Measurements from ENCODE around the gene S100A4. TPM values are rescaled to one million over a fixed set of nuclear protein-coding genes. Genes with fewer than 3 reads are reported as not detected.
"Not testable (repeated sequence)": the region's sequence is repeated elsewhere in the genome, so short reads cannot be mapped to it uniquely, and the experiment has no call there.

S100A4 gene
- total RNA-seq, result 238 TPM
- polyA plus RNA-seq (ENCODE audit: insufficient read depth in 1 of 8, insufficient read length in 8 of 8, low replicate concordance in 1 of 8), result 100 to 1,000 TPM; 188 to 266 (median 208) TPM
- long read RNA-seq, donor 1, transcript S100A4-204 (3 exons, 600 nt), result major isoform, 55 of 65 reads
- long read RNA-seq, donor 1, partial matches to known transcripts, result 0 of 65 reads
- long read RNA-seq, donor 1, other reads (novel, unspliced or antisense), result 0 of 65 reads
- long read RNA-seq, donor 2, transcript S100A4-204 (3 exons, 600 nt), result major isoform, 21 of 26 reads
- long read RNA-seq, donor 2, partial matches to known transcripts, result 0 of 26 reads
- long read RNA-seq, donor 2, other reads (novel, unspliced or antisense), result 0 of 26 reads
- long read RNA-seq, donor 3, transcript S100A4-206 (2 exons, 755 nt), result minor isoform, 8 of 101 reads
- long read RNA-seq, donor 3, transcript S100A4-204 (3 exons, 600 nt), result major isoform, 89 of 101 reads
- long read RNA-seq, donor 3, partial matches to known transcripts, result 0 of 101 reads
- long read RNA-seq, donor 3, other reads (novel, unspliced or antisense), result 0 of 101 reads
- long read RNA-seq, donor 4, transcript S100A4-206 (2 exons, 755 nt), result minor isoform, 14 of 141 reads
- long read RNA-seq, donor 4, transcript S100A4-204 (3 exons, 600 nt), result major isoform, 121 of 141 reads
- long read RNA-seq, donor 4, partial matches to known transcripts, result 0 of 141 reads
- long read RNA-seq, donor 4, other reads (novel, unspliced or antisense), result 0 of 141 reads
- long read RNA-seq, donor 5, transcript S100A4-205 (3 exons, 537 nt), result minor isoform, 10 of 295 reads
- long read RNA-seq, donor 5, transcript S100A4-201 (4 exons, 566 nt), result minor isoform, 14 of 295 reads
- long read RNA-seq, donor 5, transcript S100A4-206 (2 exons, 755 nt), result minor isoform, 30 of 295 reads
- long read RNA-seq, donor 5, transcript S100A4-204 (3 exons, 600 nt), result major isoform, 212 of 295 reads
- long read RNA-seq, donor 5, partial matches to known transcripts, result 11 of 295 reads
- long read RNA-seq, donor 5, other reads (novel, unspliced or antisense), result 14 of 295 reads
- long read RNA-seq, donor 6, transcript S100A4-201 (4 exons, 566 nt), result minor isoform, 14 of 333 reads
- long read RNA-seq, donor 6, transcript S100A4-204 (3 exons, 600 nt), result major isoform, 282 of 333 reads
- long read RNA-seq, donor 6, transcript S100A4-206 (2 exons, 755 nt), result minor isoform, 21 of 333 reads
- long read RNA-seq, donor 6, transcript S100A4-205 (3 exons, 537 nt), result minor isoform, 7 of 333 reads
- long read RNA-seq, donor 6, partial matches to known transcripts, result 7 of 333 reads
- long read RNA-seq, donor 6, other reads (novel, unspliced or antisense), result 0 of 333 reads
- long read RNA-seq, donor 7, transcript S100A4-206 (2 exons, 755 nt), result minor isoform, 30 of 308 reads
- long read RNA-seq, donor 7, transcript S100A4-204 (3 exons, 600 nt), result major isoform, 234 of 308 reads
- long read RNA-seq, donor 7, transcript S100A4-205 (3 exons, 537 nt), result minor isoform, 8 of 308 reads
- long read RNA-seq, donor 7, transcript S100A4-201 (4 exons, 566 nt), result minor isoform, 12 of 308 reads
- long read RNA-seq, donor 7, partial matches to known transcripts, result 7 of 308 reads
- long read RNA-seq, donor 7, other reads (novel, unspliced or antisense), result 15 of 308 reads
- long read RNA-seq, donor 8, transcript S100A4-201 (4 exons, 566 nt), result minor isoform, 9 of 210 reads
- long read RNA-seq, donor 8, transcript S100A4-204 (3 exons, 600 nt), result major isoform, 154 of 210 reads
- long read RNA-seq, donor 8, transcript S100A4-206 (2 exons, 755 nt), result minor isoform, 21 of 210 reads
- long read RNA-seq, donor 8, partial matches to known transcripts, result 20 of 210 reads
- long read RNA-seq, donor 8, other reads (novel, unspliced or antisense), result 0 of 210 reads
- long read RNA-seq, donor 9, transcript S100A4-204 (3 exons, 600 nt), result major isoform, 156 of 216 reads
- long read RNA-seq, donor 9, transcript S100A4-206 (2 exons, 755 nt), result minor isoform, 15 of 216 reads
- long read RNA-seq, donor 9, transcript S100A4-201 (4 exons, 566 nt), result minor isoform, 10 of 216 reads
- long read RNA-seq, donor 9, partial matches to known transcripts, result 30 of 216 reads
- long read RNA-seq, donor 9, other reads (novel, unspliced or antisense), result 0 of 216 reads
- long read RNA-seq, donor 10, transcript S100A4-204 (3 exons, 600 nt), result major isoform, 206 of 258 reads
- long read RNA-seq, donor 10, transcript S100A4-201 (4 exons, 566 nt), result minor isoform, 8 of 258 reads
- long read RNA-seq, donor 10, transcript S100A4-206 (2 exons, 755 nt), result minor isoform, 27 of 258 reads
- long read RNA-seq, donor 10, partial matches to known transcripts, result 6 of 258 reads
- long read RNA-seq, donor 10, other reads (novel, unspliced or antisense), result 5 of 258 reads
- long read RNA-seq, donor 11, transcript S100A4-201 (4 exons, 566 nt), result minor isoform, 8 of 238 reads
- long read RNA-seq, donor 11, transcript S100A4-206 (2 exons, 755 nt), result minor isoform, 21 of 238 reads
- long read RNA-seq, donor 11, transcript S100A4-204 (3 exons, 600 nt), result major isoform, 183 of 238 reads
- long read RNA-seq, donor 11, transcript S100A4-205 (3 exons, 537 nt), result minor isoform, 8 of 238 reads
- long read RNA-seq, donor 11, partial matches to known transcripts, result 12 of 238 reads
- long read RNA-seq, donor 11, other reads (novel, unspliced or antisense), result 6 of 238 reads

GRCh38 chr1:153545067-153546055, at the start of gene S100A4:
Gene S100A4 (minus strand): TSS chr1:153545806. CDS start chr1:153544794, 1,012 bp downstream.
- H3K27ac ChIP-seq (ENCODE audit: low read length), result peak within 1 kb of the TSS; percentile 96
- H3K36me3 ChIP-seq (ENCODE audit: control insufficient read depth, insufficient read depth, low read length), result peaks cover 11% of the 10 kb centered on the region
- peaks cover 88% of the 10 kb centered on the region for H3K4me1 ChIP-seq (ENCODE audit: control insufficient read depth, insufficient read depth, low read length)
- peak; percentile 97 for DNase-seq
- H3K27me3 ChIP-seq (ENCODE audit: control insufficient read depth, insufficient read depth, low read length), result no peaks in the 10 kb centered on the region
- H3K4me3 ChIP-seq (ENCODE audit: low read length), result peak within 1 kb of the TSS; percentile 50
- WGBS (ENCODE audit: insufficient coverage), result 13% methylated on average over 14 of the region's 19 CpGs
- H3K9me3 ChIP-seq (replicated peaks; ENCODE audit: control insufficient read depth, low read depth, low read length), result no peaks in the 10 kb centered on the region

GRCh38 chr1:153592748-153593147, 47.1 kb upstream of the S100A4 start:
- no peak overlapping the region for H3K4me3 ChIP-seq (ENCODE audit: low read length)
- DNase-seq, result no peak
- H3K9me3 ChIP-seq (replicated peaks; ENCODE audit: control insufficient read depth, low read depth, low read length), result no peaks in the 10 kb centered on the region
- no CpG with 5 or more reads among the region's 4 CpGs for WGBS (ENCODE audit: insufficient coverage)
- H3K27ac ChIP-seq (ENCODE audit: low read length), result no peak overlapping the region
- no peaks in the 10 kb centered on the region for H3K27me3 ChIP-seq (ENCODE audit: control insufficient read depth, insufficient read depth, low read length)
- H3K4me1 ChIP-seq (ENCODE audit: control insufficient read depth, insufficient read depth, low read length), result no peaks in the 10 kb centered on the region
- no peaks in the 10 kb centered on the region for H3K36me3 ChIP-seq (ENCODE audit: control insufficient read depth, insufficient read depth, low read length)

GRCh38 chr1:153588482-153588881, 42.9 kb upstream of the S100A4 start:
- Histone ChIP-seq H3K36me3 (ENCODE audit: control insufficient read depth, insufficient read depth, low read length) (no peaks in the 10 kb centered on the region), H3K4me1 (ENCODE audit: control insufficient read depth, insufficient read depth, low read length) (no peaks in the 10 kb centered on the region), H3K27ac (ENCODE audit: low read length) (no peak overlapping the region), H3K4me3 (ENCODE audit: low read length) (no peak overlapping the region), H3K9me3 (replicated peaks; ENCODE audit: control insufficient read depth, low read depth, low read length) (no peaks in the 10 kb centered on the region), H3K27me3 (ENCODE audit: control insufficient read depth, insufficient read depth, low read length) (no peaks in the 10 kb centered on the region)
- DNase-seq, result no peak
- WGBS (ENCODE audit: insufficient coverage), result no CpG with 5 or more reads among the region's 2 CpGs

- not testable (repeated sequence) for H3K4me3 ChIP-seq (ENCODE audit: low read length); H3K4me1 ChIP-seq (ENCODE audit: control insufficient read depth, insufficient read depth, low read length); H3K27ac ChIP-seq (ENCODE audit: low read length); H3K36me3 ChIP-seq (ENCODE audit: control insufficient read depth, insufficient read depth, low read length); H3K27me3 ChIP-seq (ENCODE audit: control insufficient read depth, insufficient read depth, low read length); DNase-seq; H3K9me3 ChIP-seq (replicated peaks; ENCODE audit: control insufficient read depth, low read depth, low read length)
- 89% methylated on average over 7 of the region's 10 CpGs for WGBS (ENCODE audit: insufficient coverage)
These were observed 42.4 kb upstream of the S100A4 start for GRCh38 chr1:153588033-153588432.

- no peaks in the 10 kb centered on the region for H3K36me3 ChIP-seq (ENCODE audit: control insufficient read depth, insufficient read depth, low read length)
- WGBS (ENCODE audit: insufficient coverage), result no CpG with 5 or more reads among the region's 5 CpGs
- H3K27me3 ChIP-seq (ENCODE audit: control insufficient read depth, insufficient read depth, low read length), result no peaks in the 10 kb centered on the region
- no peak for DNase-seq
- H3K4me3 ChIP-seq (ENCODE audit: low read length), result no peak overlapping the region
- H3K4me1 ChIP-seq (ENCODE audit: control insufficient read depth, insufficient read depth, low read length), result no peaks in the 10 kb centered on the region
- no peak overlapping the region for H3K27ac ChIP-seq (ENCODE audit: low read length)
- H3K9me3 ChIP-seq (replicated peaks; ENCODE audit: control insufficient read depth, low read depth, low read length), result no peaks in the 10 kb centered on the region
These were observed 41.7 kb upstream of the S100A4 start for GRCh38 chr1:153587314-153587713.

GRCh38 chr1:153586347-153586746, 40.7 kb upstream of the S100A4 start:
- WGBS (ENCODE audit: insufficient coverage), result no CpG with 5 or more reads among the region's 1 CpG
- Histone ChIP-seq H3K4me3 (ENCODE audit: low read length) (no peak overlapping the region), H3K27ac (ENCODE audit: low read length) (no peak overlapping the region), H3K4me1 (ENCODE audit: control insufficient read depth, insufficient read depth, low read length) (no peaks in the 10 kb centered on the region), H3K27me3 (ENCODE audit: control insufficient read depth, insufficient read depth, low read length) (no peaks in the 10 kb centered on the region), H3K9me3 (replicated peaks; ENCODE audit: control insufficient read depth, low read depth, low read length) (no peaks in the 10 kb centered on the region), H3K36me3 (ENCODE audit: control insufficient read depth, insufficient read depth, low read length) (no peaks in the 10 kb centered on the region)
- no peak for DNase-seq

- H3K4me1 ChIP-seq (ENCODE audit: control insufficient read depth, insufficient read depth, low read length), result no peaks in the 10 kb centered on the region
- no peak for DNase-seq
- H3K4me3 ChIP-seq (ENCODE audit: low read length), result no peak overlapping the region
- H3K27me3 ChIP-seq (ENCODE audit: control insufficient read depth, insufficient read depth, low read length), result no peaks in the 10 kb centered on the region
- no CpG with 5 or more reads among the region's 1 CpG for WGBS (ENCODE audit: insufficient coverage)
- no peaks in the 10 kb centered on the region for H3K9me3 ChIP-seq (replicated peaks; ENCODE audit: control insufficient read depth, low read depth, low read length)
- no peak overlapping the region for H3K27ac ChIP-seq (ENCODE audit: low read length)
- H3K36me3 ChIP-seq (ENCODE audit: control insufficient read depth, insufficient read depth, low read length), result no peaks in the 10 kb centered on the region
These were observed 39.4 kb upstream of the S100A4 start for GRCh38 chr1:153585006-153585405.
